Measurements from ENCODE around the gene TMEM250.
"Not testable (repeated sequence)": the region's sequence is repeated elsewhere in the genome, so short reads cannot be mapped to it uniquely, and the experiment has no call there.

The TMEM250 gene

DNA sequence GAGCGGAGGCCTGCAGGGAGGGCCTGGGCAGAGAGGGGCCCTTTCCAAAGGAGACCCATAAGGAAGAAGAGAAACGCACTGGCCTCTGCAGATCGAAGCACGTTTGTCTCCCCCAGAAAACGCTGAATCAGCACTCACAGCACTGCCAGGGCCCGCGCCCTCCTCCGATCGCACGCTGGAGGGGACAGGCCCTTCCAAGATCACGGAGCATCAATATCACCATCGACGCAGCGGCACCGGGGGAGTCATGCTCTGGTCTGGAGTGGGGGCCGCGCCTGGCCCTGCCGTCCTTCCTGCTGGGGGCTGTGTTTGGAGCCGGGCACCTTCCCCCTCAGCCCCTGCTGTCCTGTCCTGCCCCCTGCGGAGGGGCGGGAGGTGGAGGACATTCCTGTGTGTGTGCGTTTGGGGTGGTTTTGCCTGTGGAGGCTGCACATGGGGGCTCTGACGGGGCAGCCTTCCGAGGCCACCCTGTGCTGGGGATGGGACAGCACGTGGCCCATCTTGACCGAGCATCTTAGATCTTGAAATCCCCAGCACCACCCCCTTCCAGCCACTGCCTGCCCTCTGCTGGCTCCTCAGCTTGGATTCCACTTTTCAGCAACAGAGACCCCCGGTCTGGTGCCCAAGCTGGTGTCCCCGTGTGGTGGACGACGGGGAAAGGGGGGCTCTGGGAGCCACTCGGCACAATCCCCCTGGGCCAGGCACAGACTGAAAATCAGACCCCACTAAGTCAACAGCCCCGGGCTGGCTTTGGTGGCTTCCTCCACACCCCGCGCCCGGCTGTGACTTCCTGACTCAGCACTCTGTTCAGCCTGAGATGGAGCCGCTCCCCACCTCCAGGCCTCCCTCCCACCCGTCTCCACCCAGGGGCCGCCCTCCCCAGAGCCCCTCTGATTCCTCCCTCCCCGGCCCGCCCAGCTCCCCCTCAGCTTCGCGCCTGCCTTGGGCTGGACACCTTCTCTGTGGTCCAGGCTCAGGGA, 8.3 kb downstream of the TMEM250 start:
- no peak for DNase-seq

DNA sequence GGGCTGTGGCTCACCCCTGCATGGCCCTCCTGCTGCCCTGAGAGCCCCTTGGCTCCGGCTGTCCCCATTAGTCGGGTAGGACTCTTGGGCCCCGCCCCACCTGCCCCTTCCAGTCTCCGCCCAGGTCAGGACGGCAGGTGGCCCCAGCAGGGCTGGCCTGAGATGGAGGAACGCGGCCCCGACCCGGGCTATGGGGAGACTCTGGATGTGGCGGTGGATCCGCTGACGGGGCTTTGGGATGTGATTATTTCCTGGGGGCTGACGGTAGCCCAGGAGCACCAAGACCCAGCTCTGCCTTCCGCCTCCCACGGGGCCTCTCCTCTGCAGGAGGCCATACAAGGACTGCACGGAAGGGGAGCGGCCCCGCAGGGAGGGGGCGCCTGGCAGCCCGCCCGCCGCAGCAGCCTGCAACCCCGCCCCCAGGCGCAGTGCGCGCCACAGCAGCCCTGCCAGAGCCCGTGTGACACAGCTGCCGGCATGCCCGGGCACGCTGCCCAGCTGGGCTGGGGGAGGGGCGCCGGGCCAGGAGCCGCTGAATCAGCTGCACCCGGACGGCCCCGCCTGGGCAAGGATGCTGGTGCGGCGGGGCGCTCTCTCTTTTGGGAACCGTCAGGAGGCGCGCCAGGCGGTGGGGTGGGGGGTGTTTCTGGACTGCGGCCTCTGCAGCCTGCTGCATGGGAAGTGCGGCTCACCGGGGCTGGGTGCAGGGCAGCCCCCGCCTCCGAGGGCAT, 9.2 kb downstream of the TMEM250 start:
- DNase-seq, result peak; percentile 86

DNA sequence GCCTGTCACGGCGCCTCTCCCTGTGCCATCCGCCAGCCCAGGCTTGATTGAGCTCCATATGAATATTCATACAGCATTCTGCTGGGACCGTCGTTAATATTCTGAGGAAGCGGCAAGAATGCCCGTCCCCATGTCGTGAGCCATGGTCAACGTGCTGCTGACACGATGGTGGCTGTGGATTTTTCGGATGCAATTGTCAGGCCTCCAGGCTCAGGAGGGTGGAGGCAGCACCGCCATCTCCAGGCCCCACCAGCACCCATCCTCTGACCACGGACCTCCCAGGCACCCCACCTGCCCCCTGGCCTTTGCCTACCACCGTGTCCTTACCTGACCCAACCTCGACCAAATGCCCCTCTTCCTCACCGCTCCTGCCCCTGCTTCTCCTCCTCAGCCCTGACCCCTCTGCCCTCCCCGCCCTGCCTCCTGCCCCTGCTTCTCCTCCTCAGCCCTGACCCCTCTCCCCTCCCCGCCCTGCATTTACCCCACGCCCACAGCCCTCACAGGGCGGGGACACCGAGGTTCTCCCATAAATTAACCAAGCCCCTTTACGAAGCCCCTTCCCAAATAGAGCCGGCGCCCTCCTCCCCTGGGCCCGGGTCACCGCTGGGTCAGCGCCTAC, 9.9 kb downstream of the TMEM250 start:
- DNase-seq, result no peak

DNA sequence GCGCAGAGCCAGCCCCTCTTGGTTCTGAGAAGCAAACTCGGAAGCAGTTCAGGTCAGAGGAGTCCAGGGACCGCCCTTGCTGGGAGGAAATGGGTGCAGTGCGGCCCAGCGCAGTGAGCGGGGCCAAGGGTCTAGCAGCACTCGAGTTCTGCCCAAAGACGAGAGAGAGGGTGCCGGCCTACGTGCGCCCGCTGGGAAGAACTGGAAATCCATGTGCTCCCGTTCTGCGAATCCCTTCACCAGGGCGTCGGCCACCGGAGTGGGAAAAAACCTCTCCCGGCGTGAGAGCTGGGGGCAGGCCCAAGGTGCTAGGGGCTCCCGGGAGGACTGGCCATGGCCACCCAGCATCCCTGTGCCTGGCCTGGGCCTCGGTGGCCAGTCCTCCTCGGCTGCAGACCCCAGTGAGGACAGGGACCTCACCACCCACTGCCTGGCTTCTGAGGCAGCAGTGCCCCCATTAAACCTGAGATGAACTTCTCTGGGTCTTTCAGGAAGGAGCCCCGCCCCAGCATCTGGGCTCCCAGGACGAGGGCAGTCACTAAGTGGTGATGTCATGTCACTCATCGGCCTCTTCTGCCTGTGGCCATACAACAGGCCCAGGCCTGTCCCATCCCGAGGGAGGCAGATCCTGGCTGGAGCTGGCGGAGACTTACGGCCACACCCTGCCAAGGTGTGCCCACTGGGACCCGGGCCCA, 10.6 kb downstream of the TMEM250 start:
- no peak for DNase-seq

DNA sequence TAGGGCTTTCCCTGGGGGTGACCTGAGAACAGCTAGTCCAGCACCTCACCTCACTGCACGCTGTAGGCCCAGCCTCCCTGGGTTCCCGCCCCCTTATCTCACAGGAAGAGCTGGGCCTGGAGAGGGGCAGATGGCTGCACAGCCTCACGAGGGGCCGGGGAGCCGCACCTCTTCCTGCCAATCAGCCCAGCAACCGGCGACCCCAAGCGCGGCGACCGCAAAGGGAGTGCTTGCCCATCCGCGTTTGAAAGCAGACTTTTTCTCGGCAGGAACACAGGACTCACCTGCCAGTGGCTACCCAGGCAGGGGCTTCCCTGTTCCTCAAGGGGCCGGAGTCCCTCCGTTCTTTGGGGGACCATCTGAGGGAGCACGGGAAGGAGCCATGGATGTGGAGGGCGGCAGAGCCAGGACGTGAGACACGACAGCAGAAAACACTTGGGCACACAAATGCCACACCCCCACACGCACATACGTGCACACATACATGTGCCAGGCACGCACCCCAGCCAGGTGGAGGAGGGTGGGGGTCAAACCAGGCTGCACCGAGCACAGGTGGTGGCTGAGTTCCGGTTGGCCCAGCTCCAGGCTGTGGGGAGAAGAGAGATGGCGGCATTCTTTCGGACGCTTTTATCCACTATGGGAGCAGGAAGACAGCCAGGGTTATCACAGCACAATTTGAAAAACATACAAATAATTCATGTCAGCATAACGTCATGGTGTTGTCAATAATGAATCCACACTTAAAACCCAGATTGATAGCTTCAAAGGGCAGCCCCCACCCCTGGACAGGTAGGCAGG, 11.3 kb downstream of the TMEM250 start:
- no peak for DNase-seq

DNA sequence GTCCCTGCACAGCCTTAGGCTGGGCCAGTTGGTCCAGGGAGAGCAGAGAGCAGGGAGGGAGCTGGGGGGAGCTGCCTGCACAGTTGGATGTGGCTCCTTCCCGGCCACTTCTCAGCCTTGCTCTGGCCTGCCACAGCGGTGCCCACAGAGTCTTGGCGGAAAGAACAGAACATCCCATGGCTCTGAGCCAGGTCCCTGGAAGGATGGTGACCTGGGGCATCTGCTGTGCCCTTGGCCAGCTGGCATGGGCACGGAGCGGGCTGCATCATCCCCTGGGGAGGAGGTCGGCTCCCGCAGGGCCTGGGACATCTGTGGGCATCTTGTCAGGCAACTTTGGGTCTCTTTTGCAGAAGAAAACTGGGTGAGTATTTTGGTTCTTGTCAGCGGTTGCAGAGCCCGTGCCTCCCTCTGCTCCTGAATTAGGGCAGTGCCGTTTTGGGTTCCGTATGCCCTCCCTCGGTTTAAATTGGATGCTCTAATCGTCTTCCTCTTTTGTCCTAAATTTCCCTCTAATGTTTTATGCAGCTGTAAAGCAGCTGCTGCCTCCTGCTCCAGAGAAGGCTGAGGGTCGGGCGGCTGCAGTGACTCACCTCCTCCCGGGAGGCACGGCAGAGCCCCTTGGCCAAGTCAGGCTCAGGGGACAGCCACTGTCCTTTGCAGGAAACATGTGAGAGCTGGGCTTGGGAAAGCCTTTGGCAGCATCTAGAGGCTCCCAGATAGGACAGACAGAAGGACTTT, 13.1 kb downstream of the TMEM250 start:
- DNase-seq, result no peak

DNA sequence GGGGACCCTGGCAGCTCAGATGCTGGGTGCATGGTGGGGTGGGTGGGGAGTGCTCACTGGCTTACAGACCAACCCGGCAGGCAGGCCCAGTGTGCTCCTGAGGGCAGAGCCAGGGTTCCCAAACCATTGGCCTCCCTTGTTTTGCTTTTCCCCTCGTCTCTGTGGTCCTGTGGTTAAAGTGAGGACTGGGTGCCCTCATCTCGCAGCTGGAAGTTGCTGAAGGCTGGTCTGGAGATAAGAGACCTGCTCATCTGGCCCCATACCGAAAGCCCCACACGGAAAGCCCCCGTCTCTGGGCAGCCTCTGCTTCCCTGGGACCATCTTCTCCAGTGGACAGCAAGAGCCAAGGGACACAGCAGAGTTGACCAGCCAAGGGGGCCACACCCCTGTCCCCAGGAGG, 13.8 kb downstream of the TMEM250 start:
- no peak for DNase-seq

DNA sequence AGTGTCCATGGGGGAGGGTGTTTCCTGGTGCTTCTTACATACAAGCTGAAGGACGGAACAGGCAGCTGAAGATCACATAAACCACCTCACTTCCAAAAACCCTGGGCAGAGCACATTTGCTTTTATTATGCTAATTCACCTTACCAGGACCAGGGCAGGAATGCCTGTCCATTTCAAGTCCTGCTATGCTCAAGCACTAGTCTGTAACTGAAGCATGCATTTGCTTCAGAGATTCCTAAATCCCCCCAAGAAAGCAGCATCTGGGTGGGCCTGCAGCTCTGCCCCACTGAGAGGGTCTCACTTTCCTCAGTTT, 14.2 kb downstream of the TMEM250 start:
- DNase-seq, result no peak

DNA sequence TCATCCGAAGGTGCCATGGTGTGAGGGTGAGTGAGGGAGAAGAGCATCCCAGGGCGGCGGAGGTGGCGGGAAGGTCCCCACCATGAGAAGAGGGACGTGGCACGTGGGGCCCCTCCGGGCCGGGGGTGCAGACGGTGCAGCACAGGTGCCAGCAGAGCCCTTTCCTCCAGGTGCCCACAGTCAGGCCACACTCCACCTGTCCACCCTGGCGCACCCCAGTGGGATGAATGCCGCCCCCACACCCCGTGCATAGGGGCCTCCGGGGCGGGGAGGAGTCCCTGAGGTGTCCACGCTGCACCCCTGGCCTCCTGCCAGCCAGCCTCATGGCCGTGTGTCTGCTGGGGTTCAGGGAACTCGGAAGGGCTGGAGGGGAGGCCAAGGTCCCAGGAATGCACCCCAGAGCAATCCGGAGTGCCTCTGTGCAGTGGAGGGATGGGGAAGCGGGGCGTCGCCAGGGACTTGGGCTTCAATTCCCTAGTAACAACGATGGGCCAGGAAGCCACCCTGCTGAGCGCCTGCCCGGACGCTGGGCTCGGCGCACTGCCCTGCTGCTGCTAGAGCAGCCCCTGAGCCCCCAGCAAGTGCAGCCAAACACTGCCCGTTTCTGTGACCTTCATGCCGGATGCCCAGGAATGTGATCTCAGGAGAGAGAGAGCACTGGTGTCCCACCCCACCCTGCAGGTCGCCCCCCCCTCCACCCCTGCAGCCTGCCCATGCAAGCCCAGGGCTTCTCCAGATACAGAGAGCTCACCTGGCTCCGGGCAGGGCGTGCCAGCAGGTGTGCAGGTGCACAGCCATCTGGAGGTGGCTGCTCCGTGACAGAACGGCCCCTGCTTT, 14.8 kb downstream of the TMEM250 start:
- no peak for DNase-seq

DNA sequence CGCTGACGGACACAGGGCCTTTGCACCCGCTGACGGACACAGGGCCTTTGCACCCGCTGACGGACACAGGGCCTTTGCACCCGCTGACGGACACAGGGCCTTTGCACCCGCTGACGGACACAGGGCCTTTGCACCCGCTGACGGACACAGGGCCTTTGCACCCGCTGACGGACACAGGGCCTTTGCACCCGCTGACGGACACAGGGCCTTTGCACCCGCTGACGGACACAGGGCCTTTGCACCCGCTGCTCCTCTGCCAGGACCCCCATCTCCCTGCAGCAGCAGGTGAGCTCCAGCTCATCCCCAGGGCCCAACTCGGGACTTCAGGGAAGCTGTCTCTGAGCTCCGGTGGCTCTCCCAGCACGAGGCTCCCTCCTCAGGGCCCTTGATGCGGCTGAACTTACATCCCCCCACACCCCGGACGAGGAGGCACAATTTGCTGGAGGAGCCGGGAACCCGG, 17.0 kb downstream of the TMEM250 start:
- not testable (repeated sequence) for DNase-seq

DNA sequence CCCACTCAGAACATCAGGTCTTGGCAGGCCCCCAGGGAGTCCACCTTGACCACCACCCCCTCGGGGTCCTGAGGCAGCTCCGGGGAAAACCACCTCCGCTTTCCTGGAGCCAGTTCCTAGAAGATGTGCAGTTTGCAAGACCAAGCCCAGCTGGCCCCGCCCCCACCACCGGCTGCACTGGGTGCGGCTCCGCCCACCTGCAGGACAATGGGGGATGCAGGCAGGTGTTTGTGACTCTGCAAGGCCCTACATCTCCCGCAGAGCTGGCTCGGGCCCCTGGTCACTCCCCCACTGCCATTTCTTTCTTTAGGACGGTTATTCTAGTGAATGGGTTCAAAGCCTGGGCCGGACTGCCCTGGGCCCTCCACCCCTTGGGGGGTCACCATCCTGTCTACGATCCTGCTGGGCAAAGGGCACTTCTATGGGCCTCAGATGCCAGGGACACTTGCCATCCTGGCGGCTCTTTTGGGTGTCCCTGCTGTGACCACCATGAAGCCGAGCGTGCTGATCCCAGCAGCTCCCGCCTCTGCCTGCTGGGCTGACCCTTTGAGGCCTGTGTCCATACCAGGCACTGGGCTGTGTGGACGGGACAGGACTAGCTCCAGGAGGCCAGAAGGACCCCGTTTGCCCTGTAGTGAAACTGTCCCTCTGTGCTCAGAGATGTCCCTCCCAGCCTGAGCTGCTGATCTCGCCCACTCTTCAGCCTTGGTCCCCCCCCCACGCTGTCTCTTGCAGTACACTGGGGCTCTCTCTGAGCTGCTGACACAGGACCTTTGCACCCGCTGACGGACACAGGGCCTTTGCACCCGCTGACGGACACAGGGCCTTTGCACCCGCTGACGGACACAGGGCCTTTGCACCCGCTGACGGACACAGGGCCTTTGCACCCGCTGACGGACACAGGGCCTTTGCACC, 17.7 kb downstream of the TMEM250 start:
- DNase-seq, result no peak

DNA sequence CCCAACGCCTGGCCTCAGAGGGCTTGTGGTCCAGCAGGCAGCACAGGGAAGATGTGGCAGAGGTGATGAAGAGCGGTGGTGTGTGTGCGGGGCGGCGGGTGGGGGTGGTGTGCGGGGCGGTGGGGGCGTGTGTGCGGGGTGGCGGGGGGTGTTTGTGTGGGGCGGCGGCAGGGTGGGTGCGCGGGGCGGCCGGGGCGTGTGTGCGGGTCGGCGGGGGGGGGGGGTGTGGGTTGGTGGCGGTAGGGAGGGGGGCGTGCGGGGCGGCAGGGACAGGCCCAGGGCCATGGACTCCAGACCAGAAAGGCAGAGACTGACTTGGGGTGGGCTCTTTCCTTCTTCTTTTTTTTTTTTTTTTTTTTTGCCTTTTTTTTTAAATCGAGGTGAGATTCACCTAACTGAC, 19.1 kb downstream of the TMEM250 start:
- no peak for DNase-seq

DNA sequence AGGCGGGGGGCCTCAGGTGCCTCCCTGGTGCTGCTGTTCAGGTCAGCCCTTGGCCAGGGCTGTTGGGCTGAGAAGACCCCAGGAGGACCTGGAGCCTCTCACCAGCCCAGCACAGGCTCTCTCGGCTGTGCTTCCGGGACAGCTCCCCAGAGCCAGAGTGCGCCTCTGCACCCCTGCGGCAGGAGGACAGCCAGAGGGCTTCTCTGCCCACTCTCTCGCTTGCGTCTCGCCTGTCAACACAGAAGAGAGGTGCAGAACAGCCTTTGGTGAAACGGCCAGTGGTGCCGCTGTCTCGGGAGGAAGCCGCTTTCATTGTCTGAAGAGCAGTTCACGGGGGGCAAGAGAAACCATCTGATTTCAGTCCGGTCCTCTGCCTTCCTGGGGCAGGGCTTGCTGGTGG, 19.8 kb downstream of the TMEM250 start:
- no peak for DNase-seq

DNA sequence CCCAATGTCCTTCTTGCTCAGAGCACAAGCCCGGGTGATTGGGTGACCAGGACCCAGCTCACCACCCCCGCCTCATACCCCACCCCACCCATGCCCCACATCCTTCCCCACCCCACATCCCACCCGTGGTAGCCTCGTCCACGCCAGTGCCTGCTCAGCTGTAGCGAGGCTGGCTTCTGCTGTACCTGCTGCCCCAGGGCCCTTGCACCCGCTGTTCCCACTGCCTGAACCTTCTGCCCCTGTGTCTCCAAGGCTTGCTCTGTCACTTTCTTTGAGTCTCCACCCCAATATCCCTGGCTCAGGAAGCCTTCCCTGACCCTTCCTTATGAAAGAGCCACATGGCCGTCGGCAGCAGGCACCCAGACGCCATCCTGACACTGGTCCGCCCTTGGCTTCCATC, 20.5 kb downstream of the TMEM250 start:
- no peak for DNase-seq

DNA sequence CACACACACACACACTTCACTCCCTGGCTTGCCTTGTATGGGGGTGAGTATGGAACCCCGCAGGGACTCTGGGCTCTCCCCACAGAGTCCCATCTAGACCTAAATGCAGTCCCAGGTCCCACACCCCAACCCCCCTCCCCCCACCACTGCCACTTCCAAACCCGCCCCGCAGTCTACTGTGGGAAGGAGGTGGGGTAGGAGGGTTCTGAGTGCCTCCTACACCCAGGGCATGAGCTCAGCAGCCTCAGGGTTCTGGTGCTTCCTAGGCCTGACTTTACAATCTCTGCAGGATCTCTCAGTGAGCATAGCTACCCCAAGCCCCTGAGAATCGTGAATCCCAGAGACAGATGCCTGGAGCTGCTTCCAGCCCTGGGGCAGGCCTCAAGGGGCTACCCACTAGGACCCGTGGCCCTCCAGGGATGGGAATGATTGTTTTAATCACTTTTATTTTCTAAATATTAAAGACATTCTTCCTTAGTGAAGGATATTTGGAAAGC, 22.1 kb downstream of the TMEM250 start:
- no peak for DNase-seq

DNA sequence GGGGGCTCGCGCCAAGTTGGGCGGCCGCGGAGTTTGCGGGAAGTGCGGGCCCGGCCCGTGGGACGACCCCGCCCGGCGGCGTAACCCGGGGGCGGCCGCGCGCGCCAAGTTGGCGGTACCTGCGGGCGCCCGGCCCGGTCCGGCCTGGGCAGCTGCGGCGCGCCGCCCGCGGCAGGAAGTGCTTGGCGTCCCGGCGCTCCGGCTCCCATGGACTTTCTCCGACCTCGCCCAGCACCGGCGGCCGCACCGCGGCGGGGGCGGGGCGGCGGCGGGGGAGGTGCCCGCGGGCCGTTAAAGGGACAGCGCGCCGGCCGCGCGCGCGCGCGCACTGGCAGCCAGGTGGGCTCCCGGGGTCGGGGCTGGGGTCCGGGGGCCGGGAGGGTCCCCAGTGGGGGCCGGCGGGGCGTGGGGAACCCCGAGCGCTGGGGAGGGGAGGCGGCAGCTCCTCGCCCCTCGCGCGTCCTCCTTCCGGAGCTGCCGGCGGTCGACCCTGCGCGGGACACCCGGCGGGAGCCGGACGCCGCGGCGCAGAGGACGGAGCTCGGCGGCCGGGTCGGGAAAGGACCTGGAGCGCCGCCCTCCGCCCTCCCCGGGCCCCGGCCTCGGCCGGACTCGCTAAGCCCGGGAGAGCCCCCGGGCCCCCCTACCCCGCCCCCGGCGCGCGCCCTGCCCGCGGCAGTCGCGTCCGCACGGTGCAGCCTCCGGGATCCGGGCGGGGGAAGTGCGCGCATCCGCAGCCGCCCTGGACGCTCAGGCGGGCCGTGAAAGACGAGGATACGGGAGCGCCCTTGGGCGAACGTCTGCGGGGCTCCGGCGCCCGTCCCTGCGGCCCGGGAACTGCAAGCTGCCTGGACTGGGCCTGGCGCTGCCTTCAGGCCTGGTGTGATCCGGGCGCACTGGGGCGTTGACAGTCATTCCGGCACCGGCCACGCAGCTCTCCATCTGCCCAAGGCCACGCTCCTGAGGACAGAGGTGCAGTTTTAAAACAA, 23.3 kb downstream of the TMEM250 start, which contains the start of gene NACC2:
NACC2 (minus strand) TSS at position 220 of the 989 bp plus-strand sequence. CDS start 44,768 bp downstream, outside the sequence.
- DNase-seq, result no peak

DNA sequence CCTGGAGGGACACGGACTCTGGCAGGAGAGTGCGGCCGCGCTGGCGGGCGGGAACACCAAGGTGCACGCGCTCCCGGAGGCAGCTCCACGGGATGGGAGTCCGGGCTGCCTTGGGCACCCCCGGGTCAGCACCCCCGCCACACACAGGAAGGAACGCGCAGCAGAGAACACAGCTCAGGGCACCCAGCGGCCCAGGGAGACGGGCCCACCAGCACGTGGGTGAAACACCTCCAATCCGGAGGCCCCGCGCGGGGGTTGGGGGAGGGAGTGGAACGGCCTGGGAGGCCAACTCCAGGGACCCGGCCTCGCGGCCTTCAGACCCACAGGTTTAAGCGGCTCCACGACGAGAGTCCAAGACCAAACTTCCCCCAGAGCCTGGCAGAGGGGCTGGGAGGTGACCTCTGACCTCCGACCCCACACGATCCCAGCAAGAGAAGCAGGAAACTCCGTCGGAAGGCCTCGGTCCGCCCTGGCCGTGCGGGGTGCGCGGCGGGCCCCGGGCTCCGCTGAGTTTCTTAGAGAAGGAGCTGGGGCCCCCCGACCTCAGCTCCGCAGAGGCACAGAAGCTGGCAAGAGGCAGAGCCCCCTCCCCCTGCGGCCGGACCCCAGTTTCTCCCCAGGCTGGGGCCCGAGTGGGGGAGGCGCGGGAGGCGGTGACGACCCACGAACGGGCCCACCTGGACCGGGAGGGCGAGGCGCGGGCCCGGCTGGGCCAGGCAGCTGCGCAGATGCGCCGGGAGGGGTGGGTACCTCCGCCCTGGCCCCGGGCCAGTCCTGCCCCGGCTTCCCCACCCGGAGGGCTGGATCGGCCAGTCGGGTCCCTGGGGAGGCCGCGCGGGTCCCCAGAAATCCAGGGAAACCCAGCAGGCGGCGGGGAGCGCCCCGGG, 24.4 kb downstream of the TMEM250 start:
- peak; percentile 37 for DNase-seq

Measured in kidney glomerular epithelial cell (primary cell).